Measurements from ENCODE around the gene SLC7A14.
A peak's percentile ranks its signal among the peaks of the same experiment; 100 is the strongest.

The SLC7A14 gene

GRCh38 chr3:170585937-170586310, at the start of gene SLC7A14:
Gene SLC7A14, minus strand, starts transcription at chr3:170586075. Its CDS starts 59,139 bp downstream, at chr3:170526936.
- DNase-seq, result no peak

DNA sequence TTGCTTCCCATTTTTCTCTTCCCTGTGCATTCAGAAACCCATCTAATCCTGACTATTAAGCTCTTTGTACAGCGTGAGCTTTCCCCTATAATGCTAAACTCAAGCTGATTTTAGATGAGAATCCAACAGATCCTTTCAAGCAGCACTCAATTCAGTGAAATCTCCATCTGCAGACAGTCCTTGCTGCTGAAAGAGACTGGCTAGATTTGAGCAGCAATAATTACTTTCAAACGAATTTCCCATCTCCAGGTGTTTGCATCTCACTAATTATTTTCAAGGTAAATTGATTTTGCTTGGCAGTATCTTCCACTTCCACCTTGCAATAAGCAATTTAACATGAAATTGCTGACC, 49.5 kb upstream of the SLC7A14 start:
- no peak for DNase-seq

DNA sequence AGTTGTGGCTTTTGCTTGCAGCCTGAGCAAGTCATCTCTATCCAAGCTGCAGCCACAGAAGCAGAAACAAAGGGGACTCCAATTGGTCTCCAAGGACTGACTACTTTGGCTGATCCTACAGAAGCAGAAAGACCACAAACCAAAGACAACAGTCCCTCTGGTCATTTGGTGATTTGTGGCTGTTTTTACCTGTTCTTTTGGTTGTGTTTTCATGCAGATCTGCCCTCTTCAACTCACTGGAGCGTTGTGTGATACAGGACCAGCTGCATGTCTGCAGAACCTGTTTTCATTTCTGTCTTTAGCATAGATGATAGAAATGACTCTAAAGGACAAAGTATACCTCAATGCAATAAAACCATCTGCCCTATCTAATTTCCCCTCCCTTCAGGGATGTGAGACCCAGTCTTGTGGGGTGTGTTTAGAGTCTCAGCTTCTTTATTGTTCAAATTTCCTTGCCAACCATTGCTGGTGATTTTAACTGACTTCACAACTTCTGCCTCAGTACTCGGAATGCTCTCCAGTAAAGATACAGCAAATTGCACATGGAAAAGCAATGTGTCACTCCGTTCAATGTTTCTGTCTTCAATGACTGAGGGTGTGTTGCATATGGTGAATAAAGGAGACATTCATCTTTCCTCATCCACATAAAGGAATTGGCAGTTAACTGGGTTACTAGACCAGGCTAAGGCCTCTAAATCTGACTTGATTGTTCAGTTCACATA, 48.9 kb upstream of the SLC7A14 start:
- no peak for DNase-seq

DNA sequence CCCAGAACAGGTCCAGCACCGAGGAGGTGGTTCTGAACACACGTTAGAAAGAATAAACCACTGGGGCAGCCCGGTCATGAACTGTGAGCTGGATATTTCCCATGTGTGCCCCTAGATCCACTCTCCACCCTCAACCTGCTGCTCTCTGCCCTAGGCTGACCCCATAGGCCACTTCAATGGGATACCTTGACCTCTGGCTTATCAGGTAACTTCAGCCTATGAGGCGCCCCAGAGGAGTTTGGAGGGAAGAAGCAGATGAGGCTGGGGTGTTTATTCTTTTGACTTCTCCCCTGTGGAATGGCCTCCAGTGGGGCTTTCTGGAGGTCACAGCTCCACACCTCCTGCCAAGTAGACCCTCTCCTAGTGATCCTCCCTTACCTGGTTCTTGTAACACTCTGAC, 47.7 kb upstream of the SLC7A14 start:
- DNase-seq, result no peak

- no peak for DNase-seq
These were observed 46.9 kb upstream of the SLC7A14 start for GRCh38 chr3:170632780-170633179.

DNA sequence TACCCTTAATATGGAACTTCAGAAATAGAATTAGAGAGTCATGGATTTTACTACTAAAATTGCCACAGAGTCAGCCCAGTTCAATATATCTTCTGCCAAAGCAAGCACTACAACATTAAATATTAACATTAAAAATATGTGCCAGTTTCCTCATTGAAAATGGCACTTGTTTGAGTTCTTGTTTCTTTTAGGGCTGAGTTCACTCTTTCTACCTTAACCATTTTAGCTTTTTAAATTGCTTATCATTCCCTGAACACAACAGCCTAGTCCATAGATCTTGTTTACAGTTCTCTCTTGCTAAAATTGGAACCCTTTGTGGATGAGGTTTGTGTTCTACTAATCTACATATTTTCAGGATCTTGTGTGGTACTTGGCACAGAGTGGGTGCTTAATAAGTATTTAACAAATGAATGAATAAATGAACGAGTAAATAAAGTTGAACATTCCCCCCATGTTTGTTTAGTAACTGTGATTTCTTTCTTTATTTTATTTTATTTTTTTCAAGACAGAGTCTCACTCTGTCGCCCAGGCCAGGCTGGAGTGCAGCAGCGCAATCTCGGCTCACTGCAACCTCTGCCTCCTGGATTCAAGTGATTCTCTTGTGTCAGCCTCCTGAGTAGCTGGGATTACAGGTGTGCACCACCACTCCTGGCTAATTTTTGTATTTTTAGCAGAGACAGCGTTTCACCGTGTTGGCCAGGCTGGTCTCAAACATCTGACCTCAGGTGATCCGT, 46.0 kb upstream of the SLC7A14 start:
- no peak for DNase-seq

DNA sequence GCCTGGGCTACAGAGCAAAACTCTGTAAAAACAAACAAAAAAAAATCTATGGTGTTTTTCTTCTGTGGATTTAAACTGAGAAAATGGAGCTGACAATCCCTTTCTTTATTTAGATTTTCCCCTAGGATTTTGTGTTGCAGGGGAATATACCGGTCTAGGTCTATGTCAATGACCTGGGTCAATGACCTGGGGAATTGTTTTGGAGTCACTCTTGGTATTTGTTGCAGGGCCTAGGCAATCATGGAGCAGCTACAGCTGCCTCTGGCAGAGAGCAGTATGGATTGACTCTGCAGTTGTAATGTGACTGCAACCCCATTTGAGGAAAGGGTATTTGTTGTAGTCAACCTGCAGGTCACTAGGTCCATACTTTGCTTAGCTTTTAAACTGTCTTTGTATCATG, 37.6 kb upstream of the SLC7A14 start:
- no peak for DNase-seq

- DNase-seq, result peak; percentile 34
These were observed 36.7 kb upstream of the SLC7A14 start for GRCh38 chr3:170622369-170623159.

DNA sequence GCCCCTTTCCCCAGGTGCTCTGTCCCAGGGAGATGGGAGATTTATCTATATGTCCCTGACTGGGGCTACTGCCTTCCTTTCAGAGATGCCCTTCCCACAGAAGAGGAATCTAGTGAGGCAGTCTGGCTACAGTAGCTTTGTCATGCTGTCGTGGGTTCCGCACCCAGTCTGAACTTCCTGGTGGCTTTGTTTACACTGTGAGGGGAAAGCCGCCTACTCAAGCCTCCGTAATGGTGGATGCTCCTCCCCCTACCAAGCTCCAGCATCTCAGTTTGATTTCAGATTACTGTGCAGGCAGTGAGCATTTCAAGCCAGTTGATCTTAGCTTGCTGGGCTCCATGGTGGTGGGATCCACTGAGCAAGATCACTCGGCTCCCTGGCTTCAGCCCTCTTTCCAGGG, 35.4 kb upstream of the SLC7A14 start:
- DNase-seq, result no peak

DNA sequence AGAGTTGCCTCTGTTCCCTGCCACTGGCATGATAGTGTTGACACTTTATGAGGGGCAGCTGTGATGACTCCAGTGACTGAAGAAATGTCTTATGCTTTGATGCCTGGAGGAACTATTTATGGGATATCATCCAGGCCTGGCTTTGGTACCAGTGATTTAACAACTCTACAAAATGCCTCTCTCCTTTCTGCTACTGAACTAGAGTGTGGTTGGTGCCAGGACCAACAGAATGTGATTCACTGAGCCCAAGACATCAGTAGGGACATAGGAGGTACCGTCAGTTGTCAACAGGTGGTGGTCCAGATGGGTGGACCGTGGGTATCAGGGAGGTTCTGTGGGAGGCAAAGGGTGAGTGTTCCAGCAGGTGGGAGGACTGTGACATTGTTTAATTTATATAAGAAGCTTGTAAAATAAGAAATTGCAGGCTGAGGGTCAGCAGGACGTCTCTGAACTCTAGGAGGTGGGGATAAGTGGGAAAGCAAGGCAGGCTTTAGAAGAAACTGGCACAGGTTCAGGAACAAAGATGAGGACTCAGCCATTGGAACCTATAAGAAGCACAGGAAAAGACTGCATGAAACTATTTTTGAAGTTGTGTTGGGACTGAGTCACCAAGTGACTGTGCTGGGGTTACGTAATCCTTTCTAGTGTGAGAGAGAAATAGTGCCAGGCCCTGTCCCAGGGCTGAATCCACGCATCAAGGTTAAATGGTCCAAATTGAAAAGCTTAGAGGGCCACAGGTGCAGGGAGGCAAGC, 28.5 kb upstream of the SLC7A14 start:
- DNase-seq, result no peak

DNA sequence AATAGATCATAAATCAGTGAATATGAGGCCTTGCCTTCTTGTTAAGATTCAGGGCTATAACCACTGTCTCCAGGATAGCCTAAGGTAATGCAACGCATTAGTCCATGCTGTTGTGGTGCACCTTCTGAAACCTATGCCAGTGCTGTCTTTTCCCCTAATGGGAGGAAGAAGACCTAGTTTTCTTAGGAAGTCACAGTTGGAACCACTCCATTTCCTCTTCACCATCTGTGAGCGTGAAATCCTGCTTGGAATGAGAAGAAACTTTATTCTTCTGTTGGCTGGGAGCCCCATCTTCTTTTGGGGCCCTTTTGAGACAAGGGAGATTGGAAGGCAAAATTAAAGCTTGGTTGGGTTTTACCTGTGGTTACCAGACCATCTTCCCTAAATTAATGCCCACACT, 25.9 kb upstream of the SLC7A14 start:
- no peak for DNase-seq

GRCh38 chr3:170610321-170610884, 24.5 kb upstream of the SLC7A14 start:
- DNase-seq, result no peak

DNA sequence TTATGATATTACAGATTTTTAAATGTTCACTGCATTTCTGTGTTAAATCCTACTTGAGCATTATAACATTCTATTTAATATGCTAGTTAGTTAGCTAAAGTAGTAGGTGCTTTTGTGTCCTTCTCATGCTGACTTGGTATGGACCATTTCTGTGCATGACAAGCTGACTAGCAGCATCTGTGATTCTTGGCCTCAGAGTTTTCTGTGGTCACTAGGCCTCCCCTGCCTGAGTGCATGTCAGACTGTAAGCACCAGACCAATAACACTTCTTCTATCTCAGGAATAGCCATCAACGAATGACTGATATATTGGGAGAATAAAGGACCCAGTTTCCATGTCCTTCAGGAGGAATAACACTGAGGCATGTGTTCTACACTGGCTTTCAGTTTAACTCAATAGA, 22.6 kb upstream of the SLC7A14 start:
- DNase-seq, result no peak

DNA sequence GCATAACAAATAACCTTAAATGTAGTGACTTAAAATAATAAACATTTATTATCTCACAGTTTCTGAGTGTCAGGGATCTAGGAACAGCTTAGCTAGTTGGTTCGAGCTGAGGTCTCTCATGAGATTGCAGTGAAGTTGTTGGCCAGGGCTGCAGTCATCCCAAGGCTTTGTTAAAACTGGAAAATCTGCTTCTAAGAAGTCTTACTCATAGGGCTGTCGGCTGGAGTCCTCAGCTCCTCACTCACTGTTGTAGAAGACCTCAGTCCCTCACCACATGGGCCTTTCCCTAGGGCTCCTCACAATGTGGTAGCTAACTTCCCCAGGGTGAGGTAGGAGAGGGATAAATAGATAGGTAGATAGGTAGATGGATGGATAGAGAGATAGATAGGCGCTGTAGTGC, 20.8 kb upstream of the SLC7A14 start:
- DNase-seq, result no peak

DNA sequence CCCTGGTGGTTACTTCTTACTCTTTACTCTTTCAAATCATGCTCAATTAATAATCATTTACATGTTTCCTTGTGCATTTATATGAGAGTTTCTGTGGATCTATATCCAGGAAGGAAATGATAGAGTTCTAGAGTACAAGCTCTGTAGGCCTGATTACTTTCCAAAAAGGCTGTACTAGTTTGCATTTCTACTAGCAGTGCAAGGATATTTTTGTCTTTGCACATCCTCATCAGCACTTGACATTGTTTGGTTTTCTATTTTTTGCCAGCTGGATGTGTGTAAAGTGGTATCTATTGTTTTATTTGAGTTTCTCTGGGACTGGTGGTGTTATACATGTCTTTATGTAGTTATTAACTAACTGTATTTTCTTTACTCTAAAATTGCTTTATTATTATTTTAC, 19.6 kb upstream of the SLC7A14 start:
- no peak for DNase-seq

GRCh38 chr3:170603770-170604510, 18.1 kb upstream of the SLC7A14 start:
- DNase-seq, result no peak

DNA sequence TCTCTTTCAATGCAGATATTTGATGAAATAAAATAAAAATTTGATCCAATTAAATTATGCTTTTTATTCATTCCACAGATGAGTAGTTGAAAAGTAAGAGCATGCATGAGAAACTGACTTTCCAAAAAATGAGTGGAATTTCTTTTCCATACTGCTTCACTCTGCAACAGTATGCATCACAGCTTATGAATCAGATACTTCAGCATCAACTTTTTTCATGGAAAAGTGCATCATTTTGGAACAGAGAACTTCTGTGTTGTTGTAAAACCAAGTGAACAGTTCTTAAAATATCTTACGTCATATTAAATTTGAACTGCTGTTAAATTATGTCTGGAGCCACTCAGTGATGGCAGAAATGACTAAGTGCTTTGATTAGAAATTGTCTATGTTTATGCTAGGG, 16.7 kb upstream of the SLC7A14 start:
- DNase-seq, result no peak

DNA sequence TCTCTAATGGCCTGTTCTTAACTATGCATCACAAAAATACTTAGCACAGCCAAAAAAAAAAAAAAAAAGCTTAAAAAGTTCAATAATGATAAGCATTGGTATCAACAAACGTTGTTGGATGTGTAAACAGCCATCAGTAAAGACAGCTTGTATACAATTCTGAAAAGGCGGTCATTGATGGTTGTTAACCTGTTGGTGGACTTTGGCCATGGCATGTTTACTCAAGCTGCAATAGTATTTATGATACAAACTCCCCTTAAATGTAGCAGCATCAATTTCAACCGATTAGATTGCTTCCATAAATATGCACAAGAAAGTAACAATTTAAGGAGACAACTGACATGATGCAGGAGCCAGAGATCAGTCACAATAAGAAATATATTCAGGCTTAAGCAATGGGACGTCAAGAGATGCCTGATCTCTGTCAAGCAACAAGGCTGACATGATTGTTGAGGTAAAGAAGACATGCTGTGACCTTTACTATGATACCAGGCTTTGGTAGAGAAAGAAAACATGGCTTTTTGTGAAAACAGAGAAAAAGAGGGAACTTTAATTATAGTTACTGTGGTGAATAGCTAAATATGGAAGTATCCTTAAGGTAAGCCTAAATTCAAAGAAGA, 14.2 kb upstream of the SLC7A14 start:
- no peak for DNase-seq

DNA sequence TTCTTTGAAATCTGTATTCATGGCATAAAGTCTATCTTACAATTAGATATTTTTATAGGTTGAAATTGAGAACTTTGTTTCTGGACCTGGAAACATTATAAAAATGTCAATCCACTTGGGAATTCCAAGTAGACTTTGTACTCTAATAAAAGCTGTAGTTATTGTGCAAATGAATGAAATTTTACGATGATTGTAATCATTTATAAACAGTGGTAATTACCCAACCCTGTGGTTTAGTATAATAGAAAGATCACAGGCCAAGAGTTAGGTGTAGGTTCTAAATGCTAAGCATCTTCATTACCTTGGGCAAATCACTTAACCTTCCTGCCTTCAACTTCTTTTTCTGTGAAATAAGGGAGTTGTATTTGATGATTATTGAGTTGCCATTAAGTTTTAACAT, 13.2 kb upstream of the SLC7A14 start:
- DNase-seq, result no peak

GRCh38 chr3:170598091-170598502, 12.2 kb upstream of the SLC7A14 start:
- DNase-seq, result no peak

- no peak for DNase-seq
These were observed 8.7 kb upstream of the SLC7A14 start for GRCh38 chr3:170594528-170594927.

- no peak for DNase-seq
These were observed 7.8 kb upstream of the SLC7A14 start for GRCh38 chr3:170593634-170594033.
